K562 (cell line): ENCODE measurements around the gene BCR.

Experiments used
- CBX5 ChIP-seq: IDR thresholded peaks from 2 replicates; pipeline ENCODE4 v1.6.1; 2014; ENCODE audit warnings: low read depth, borderline replicate concordance
- MXI1 ChIP-seq: IDR thresholded peaks from 2 replicates; pipeline ENCODE4 v1.6.1; 2011; ENCODE audit warnings: low read depth, mild to moderate bottlenecking, improper control_type of control experiment, low read length
- RCOR1 ChIP-seq, 2 experiments: IDR thresholded peaks; 2 replicates each; pipeline ENCODE4 v1.6.1; 2012; ENCODE audit warnings: low read depth in 2 of 2, low read length in 2 of 2, borderline replicate concordance in 1 of 2, improper control_type of control experiment in 1 of 2
- USF2 ChIP-seq: sonication (generic); formaldehyde crosslinking; IDR thresholded peaks from 2 replicates; pipeline ENCODE4 v1.5.0; 2020; ENCODE audit warnings: missing genetic modification reagents
- ZNF23 ChIP-seq: fragments of 250-450 bp; sonication (Bioruptor Pico); IDR thresholded peaks from 2 replicates; pipeline ENCODE4 v1.4.0; 2020; ENCODE audit warnings: mild to moderate bottlenecking
- TF ChIP-seq, protein P1 (sequence below), 3 experiments: IDR thresholded peaks in 2 of 3; conservative IDR thresholded peaks in 1 of 3; 2 replicates each; pipeline ENCODE4 v1.5.1; 2011 to 2012; ENCODE audit warnings: low read length in 3 of 3, mild to moderate bottlenecking in 3 of 3, control low read depth in 2 of 3, improper control_type of control experiment in 1 of 3, inconsistent platforms in 1 of 3, low read depth in 1 of 3, mixed read lengths in 1 of 3, moderate library complexity in 1 of 3; ENCODE audit not compliant: insufficient read depth in 2 of 3

DNA sequence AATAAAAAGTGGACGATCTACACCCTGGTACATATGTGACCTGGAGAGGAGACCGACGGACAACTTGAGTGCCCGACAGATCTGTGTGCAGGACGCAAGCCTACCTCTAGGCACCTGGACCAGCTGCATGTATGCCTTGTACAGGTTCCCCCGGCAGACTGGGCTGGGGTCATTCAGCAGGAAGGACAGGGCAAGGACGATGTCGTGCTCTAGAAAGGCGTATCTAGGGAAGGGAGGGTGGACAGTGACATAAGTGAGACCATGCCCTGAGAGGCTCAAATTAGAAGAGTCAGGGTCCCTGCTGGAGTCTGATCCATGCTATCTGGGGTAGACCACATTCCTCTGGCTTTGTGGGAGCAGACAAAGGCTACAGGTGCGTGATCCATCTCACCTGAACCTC, 46.4 kb upstream of the BCR start:
- TF ChIP-seq, protein P1, sequence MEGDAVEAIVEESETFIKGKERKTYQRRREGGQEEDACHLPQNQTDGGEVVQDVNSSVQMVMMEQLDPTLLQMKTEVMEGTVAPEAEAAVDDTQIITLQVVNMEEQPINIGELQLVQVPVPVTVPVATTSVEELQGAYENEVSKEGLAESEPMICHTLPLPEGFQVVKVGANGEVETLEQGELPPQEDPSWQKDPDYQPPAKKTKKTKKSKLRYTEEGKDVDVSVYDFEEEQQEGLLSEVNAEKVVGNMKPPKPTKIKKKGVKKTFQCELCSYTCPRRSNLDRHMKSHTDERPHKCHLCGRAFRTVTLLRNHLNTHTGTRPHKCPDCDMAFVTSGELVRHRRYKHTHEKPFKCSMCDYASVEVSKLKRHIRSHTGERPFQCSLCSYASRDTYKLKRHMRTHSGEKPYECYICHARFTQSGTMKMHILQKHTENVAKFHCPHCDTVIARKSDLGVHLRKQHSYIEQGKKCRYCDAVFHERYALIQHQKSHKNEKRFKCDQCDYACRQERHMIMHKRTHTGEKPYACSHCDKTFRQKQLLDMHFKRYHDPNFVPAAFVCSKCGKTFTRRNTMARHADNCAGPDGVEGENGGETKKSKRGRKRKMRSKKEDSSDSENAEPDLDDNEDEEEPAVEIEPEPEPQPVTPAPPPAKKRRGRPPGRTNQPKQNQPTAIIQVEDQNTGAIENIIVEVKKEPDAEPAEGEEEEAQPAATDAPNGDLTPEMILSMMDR (IDR thresholded peaks at IDR 0.05 in 2 of 3, conservative IDR thresholded peaks at IDR 0.05 in 1 of 3; ENCODE audit: insufficient read depth in 2 of 3, low read depth in 1 of 3, low read length in 3 of 3), result no peak
- no peak for TF ChIP-seq ZNF23 (CRISPR knock-in tag)
- no peak for TF ChIP-seq CBX5
- no peak for TF ChIP-seq USF2
- no peak for TF ChIP-seq RCOR1 (IDR thresholded peaks at IDR 0.05; ENCODE audit: borderline replicate concordance in 1 of 2, low read depth in 2 of 2, low read length in 2 of 2)
- TF ChIP-seq MXI1, result no peak
